HG03064 (cell line): Measurements from ENCODE around the gene ANO6.

Source experiments
- ATAC-seq: cut with Tn5 transposase; IDR thresholded peaks from one replicate; pipeline ENCODE4 v1.9.1; 2021; ENCODE audit warnings: low read depth; ENCODE audit not compliant: unreplicated experiment

Gene ANO6

GRCh38 chr12:45212064-45212463 lies 3.8 kb upstream of the ANO6 start:
- no peak for ATAC-seq

GRCh38 chr12:45213107-45213506 lies 2.8 kb upstream of the ANO6 start:
- ATAC-seq, result no peak

- ATAC-seq, result no peak
Observed at GRCh38 chr12:45214071-45214470, 1.8 kb upstream of the ANO6 start.

- no peak for ATAC-seq
Observed at GRCh38 chr12:45214749-45215418, 1.0 kb upstream of the ANO6 start.

- ATAC-seq, result peak; percentile 36
Observed at GRCh38 chr12:45216230-45216982, 511 bp downstream of the ANO6 start.

GRCh38 chr12:45216983-45217485 lies 1.1 kb downstream of the ANO6 start:
- no peak for ATAC-seq

- no peak for ATAC-seq
Observed at GRCh38 chr12:45217846-45218245, 2.0 kb downstream of the ANO6 start.

- ATAC-seq, result no peak
Observed at GRCh38 chr12:45219621-45220020, 3.7 kb downstream of the ANO6 start.

- ATAC-seq, result no peak
Observed at GRCh38 chr12:45220363-45220931, 4.6 kb downstream of the ANO6 start.

GRCh38 chr12:45220969-45221368 lies 5.1 kb downstream of the ANO6 start:
- no peak for ATAC-seq

GRCh38 chr12:45223868-45224267 lies 8.0 kb downstream of the ANO6 start:
- no peak for ATAC-seq

GRCh38 chr12:45224311-45224710 lies 8.4 kb downstream of the ANO6 start:
- no peak for ATAC-seq

- no peak for ATAC-seq
Observed at GRCh38 chr12:45226021-45226420, 10.1 kb downstream of the ANO6 start.

- no peak for ATAC-seq
Observed at GRCh38 chr12:45227316-45228067, 11.6 kb downstream of the ANO6 start.

GRCh38 chr12:45231515-45232145 lies 15.7 kb downstream of the ANO6 start:
- ATAC-seq, result no peak

GRCh38 chr12:45232146-45232755 lies 16.4 kb downstream of the ANO6 start:
- ATAC-seq, result no peak

- ATAC-seq, result peak; percentile 48
Observed at GRCh38 chr12:45232756-45233372, 17.0 kb downstream of the ANO6 start.

- no peak for ATAC-seq
Observed at GRCh38 chr12:45234139-45234865, 18.4 kb downstream of the ANO6 start.
